Measurements from ENCODE around the gene USP22. TPM values are rescaled to one million over a fixed set of nuclear protein-coding genes. Genes with fewer than 3 reads are reported as not detected.

USP22 gene
- total and polyA plus RNA-seq, 4 donors, result 33.3 to 180 (median 112) TPM

DNA sequence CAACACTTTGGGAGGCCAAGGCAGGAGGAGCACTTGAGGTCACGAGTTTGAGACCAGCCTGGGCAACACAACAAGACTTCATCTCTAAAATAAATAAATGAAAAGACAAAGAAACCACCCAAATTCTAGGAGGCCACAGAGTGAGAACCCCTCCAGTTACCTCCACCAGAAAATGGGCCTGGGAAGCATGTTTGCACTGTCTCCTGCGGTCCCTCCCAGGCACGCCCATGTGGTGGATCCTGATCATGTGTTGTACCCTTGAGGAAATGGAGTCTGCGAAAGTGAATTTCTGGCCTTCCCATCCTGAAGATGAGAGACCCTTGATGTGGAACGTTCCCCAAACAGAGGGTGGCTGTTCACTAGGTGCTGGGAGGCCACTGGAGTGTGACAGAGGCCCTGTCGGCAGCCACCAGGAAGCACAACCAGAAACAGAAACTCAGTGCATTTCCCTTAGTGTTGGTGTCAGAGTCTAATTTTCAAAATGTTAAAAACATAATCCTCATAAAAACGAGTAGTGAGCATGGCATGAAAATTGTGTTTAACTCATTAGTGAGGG is 19.2 kb upstream of the USP22 start:
- H3K9me3 ChIP-seq (ENCODE audit: control insufficient read depth in 4 of 4, insufficient read depth in 3 of 4, low read length in 3 of 4), result no peaks in the 10 kb centered on the region
- no peak overlapping the region for H3K9ac ChIP-seq (ENCODE audit: insufficient read depth in 1 of 2, low read length in 2 of 2)
- no peaks in the 10 kb centered on the region for H3K27me3 ChIP-seq (ENCODE audit: control insufficient read depth in 3 of 3, insufficient read depth in 3 of 3, low read length in 2 of 3)
- WGBS, 2 donors, result 63 to 72% methylated on average over 7 of the region's 7 CpGs
- ATAC-seq (ENCODE audit: insufficient read depth, low FRiP score), result no peak
- TF ChIP-seq CTCF (IDR thresholded peaks at IDR 0.05; ENCODE audit: control extremely low read depth, extremely low read depth), result no peak
- no peak for DNase-seq
- H3K4me1 ChIP-seq (ENCODE audit: control insufficient read depth in 5 of 5, insufficient read depth in 5 of 5, low read length in 5 of 5), result no peaks in the 10 kb centered on the region
- H3K4me3 ChIP-seq, result no peak overlapping the region
- H3K27ac ChIP-seq (ENCODE audit: low read depth in 1 of 2, low read length in 1 of 2), result no peak overlapping the region
- no peaks in the 10 kb centered on the region for H3K36me3 ChIP-seq (ENCODE audit: control insufficient read depth in 4 of 4, insufficient read depth in 4 of 4, low read length in 4 of 4)

GRCh38 chr17:21061158-21061835 is 18.5 kb upstream of the USP22 start:
- DNase-seq (no peak), ATAC-seq (ENCODE audit: insufficient read depth, low FRiP score) (no peak)
- H3K36me3 ChIP-seq (ENCODE audit: control insufficient read depth in 4 of 4, insufficient read depth in 4 of 4, low read length in 4 of 4), result no peaks in the 10 kb centered on the region
- no peak for TF ChIP-seq CTCF (IDR thresholded peaks at IDR 0.05; ENCODE audit: control extremely low read depth, extremely low read depth)
- no peaks in the 10 kb centered on the region for H3K27me3 ChIP-seq (ENCODE audit: control insufficient read depth in 3 of 3, insufficient read depth in 3 of 3, low read length in 2 of 3)
- no peak overlapping the region for H3K4me3 ChIP-seq
- H3K9ac ChIP-seq (ENCODE audit: insufficient read depth in 1 of 2, low read length in 2 of 2), result no peak overlapping the region
- H3K4me1 ChIP-seq (ENCODE audit: control insufficient read depth in 5 of 5, insufficient read depth in 5 of 5, low read length in 5 of 5), result no peaks in the 10 kb centered on the region
- no peak overlapping the region for H3K27ac ChIP-seq (ENCODE audit: low read depth in 1 of 2, low read length in 1 of 2)
- 91 to 95% methylated on average over 11 to 13 of the region's 13 CpGs for WGBS, 2 donors
- H3K9me3 ChIP-seq (ENCODE audit: control insufficient read depth in 4 of 4, insufficient read depth in 3 of 4, low read length in 3 of 4), result no peaks in the 10 kb centered on the region

DNA sequence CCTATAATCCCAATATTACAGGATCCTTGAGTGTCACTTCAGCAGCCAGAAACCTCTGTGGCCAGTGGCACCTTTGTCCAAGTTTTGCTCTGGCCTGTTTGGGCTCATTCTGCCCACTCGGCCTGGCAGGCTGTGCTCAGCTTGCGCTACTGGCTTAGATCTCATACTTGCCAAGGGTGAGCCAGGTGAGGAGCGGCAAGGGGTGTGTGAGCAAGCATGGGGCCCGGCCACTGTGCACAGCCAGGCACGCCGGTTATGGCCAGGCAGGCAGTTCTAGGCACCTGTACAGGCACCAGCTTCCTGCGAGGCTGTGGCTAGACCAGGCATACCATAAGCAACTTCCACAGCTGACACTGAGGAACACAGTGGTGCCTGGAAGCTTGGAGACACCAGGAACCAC is 16.9 kb upstream of the USP22 start:
- DNase-seq (no peak), ATAC-seq (ENCODE audit: insufficient read depth, low FRiP score) (no peak)
- no peak for TF ChIP-seq CTCF (IDR thresholded peaks at IDR 0.05; ENCODE audit: control extremely low read depth, extremely low read depth)
- Histone ChIP-seq H3K36me3 (ENCODE audit: control insufficient read depth in 4 of 4, insufficient read depth in 4 of 4, low read length in 4 of 4) (no peaks in the 10 kb centered on the region), H3K4me1 (ENCODE audit: control insufficient read depth in 5 of 5, insufficient read depth in 5 of 5, low read length in 5 of 5) (no peaks in the 10 kb centered on the region), H3K27me3 (ENCODE audit: control insufficient read depth in 3 of 3, insufficient read depth in 3 of 3, low read length in 2 of 3) (no peaks in the 10 kb centered on the region), H3K9me3 (ENCODE audit: control insufficient read depth in 4 of 4, insufficient read depth in 3 of 4, low read length in 3 of 4) (no peaks in the 10 kb centered on the region), H3K27ac (ENCODE audit: low read depth in 1 of 2, low read length in 1 of 2) (no peak overlapping the region), H3K4me3 (no peak overlapping the region), H3K9ac (ENCODE audit: insufficient read depth in 1 of 2, low read length in 2 of 2) (no peak overlapping the region)
- WGBS, 2 donors, result 93 to 99% methylated on average over 7 of the region's 7 CpGs
